Right atrium auricular region (tissue), 2 donors: Measurements from ENCODE around the gene ANO4. TPM values are rescaled to one million over a fixed set of nuclear protein-coding genes. Genes with fewer than 3 reads are reported as not detected.

Experiments used
- DNase-seq: peaks from one replicate; pipeline ENCODE4 v3.0.0-alpha.2; 2019; ENCODE audit warnings: low spot score
- H3K27ac ChIP-seq, 2 donors: fragments of 200-600 bp; sonication (generic); 1 replicate in 1 of 2; 2 replicates in 1 of 2; pipeline ENCODE4 v1.5.1; 2016 to 2019
- H3K27me3 ChIP-seq, 2 donors: fragments of 200-600 bp; sonication (generic); one replicate each; pipeline versions ENCODE4 v1.5.1 to v1.6.0; 2017 to 2019
- H3K36me3 ChIP-seq: fragments of 200-600 bp; sonication (generic); one replicate; pipeline ENCODE4 v1.5.1; 2016
- H3K4me1 ChIP-seq, 2 donors: fragments of 200-600 bp; sonication (generic); one replicate each; pipeline versions ENCODE4 v1.5.1 to v1.6.0; 2017 to 2019
- H3K4me3 ChIP-seq, 2 donors: fragments of 200-600 bp; sonication (generic); 1 replicate in 1 of 2; 2 replicates in 1 of 2; pipeline ENCODE4 v1.5.1; 2017 to 2019; ENCODE audit warnings: mild to moderate bottlenecking in 1 of 2, moderate library complexity in 1 of 2
- H3K9me3 ChIP-seq, 2 donors: fragments of 200-600 bp; sonication (generic); one replicate each; pipeline ENCODE4 v1.5.1; 2019
- CTCF ChIP-seq, 2 donors: fragments of 200-600 bp; sonication (generic); IDR thresholded peaks; one replicate each; pipeline ENCODE4 v1.5.1; 2019; ENCODE audit warnings: antibody characterized with exemption in 2 of 2
- total RNA-seq, 2 donors: library from RNA; depleted of rRNA; stranded (reverse); fragments of >200 nt; gene quantifications; one replicate each; pipeline ENCODE4 v1.1.0, GENCODE V29; 2016

ANO4 gene
- total RNA-seq, 2 donors from 2014 or later = 0.47 TPM; not detected in 1

GRCh38 chr12:100995201-100995600, 200.6 kb downstream of the ANO4 start:
- Histone ChIP-seq H3K9me3 (no peaks in the 10 kb centered on the region), H3K4me3 (no peak overlapping the region), H3K27ac (no peak overlapping the region), H3K36me3 (no peaks in the 10 kb centered on the region), H3K27me3 (no peaks in the 10 kb centered on the region), H3K4me1 (no peaks in the 10 kb centered on the region)
- no peak for TF ChIP-seq CTCF (IDR thresholded peaks at IDR 0.05)
- no peak for DNase-seq

- no peak for DNase-seq
- no peaks in the 10 kb centered on the region for H3K9me3 ChIP-seq
- H3K4me1 ChIP-seq = no peaks in the 10 kb centered on the region
- H3K36me3 ChIP-seq = no peaks in the 10 kb centered on the region
- no peaks in the 10 kb centered on the region for H3K27me3 ChIP-seq
- H3K4me3 ChIP-seq = no peak overlapping the region
- H3K27ac ChIP-seq = no peak overlapping the region
- TF ChIP-seq CTCF (IDR thresholded peaks at IDR 0.05) = no peak
Measured at GRCh38 chr12:100995771-100996170, 201.2 kb downstream of the ANO4 start.

- Histone ChIP-seq H3K4me3 (no peak overlapping the region), H3K36me3 (no peaks in the 10 kb centered on the region), H3K27me3 (no peaks in the 10 kb centered on the region), H3K9me3 (no peaks in the 10 kb centered on the region), H3K27ac (no peak overlapping the region), H3K4me1 (no peaks in the 10 kb centered on the region)
- DNase-seq = no peak
- TF ChIP-seq CTCF (IDR thresholded peaks at IDR 0.05) = no peak
Measured at GRCh38 chr12:101001669-101002068, 207.1 kb downstream of the ANO4 start.

GRCh38 chr12:101002696-101003419, 208.3 kb downstream of the ANO4 start:
- no peak overlapping the region for H3K27ac ChIP-seq
- no peaks in the 10 kb centered on the region for H3K4me1 ChIP-seq
- no peak for DNase-seq
- TF ChIP-seq CTCF (IDR thresholded peaks at IDR 0.05) = no peak
- H3K27me3 ChIP-seq = no peaks in the 10 kb centered on the region
- no peaks in the 10 kb centered on the region for H3K36me3 ChIP-seq
- no peaks in the 10 kb centered on the region for H3K9me3 ChIP-seq
- H3K4me3 ChIP-seq = no peak overlapping the region

- Histone ChIP-seq H3K4me3 (no peak overlapping the region), H3K27ac (no peak overlapping the region), H3K27me3 (no peaks in the 10 kb centered on the region), H3K36me3 (no peaks in the 10 kb centered on the region), H3K4me1 (no peaks in the 10 kb centered on the region), H3K9me3 (peaks cover 0 to 14% of the 10 kb centered on the region in 2 donors)
- no peak for TF ChIP-seq CTCF (IDR thresholded peaks at IDR 0.05)
- DNase-seq = no peak
Measured at GRCh38 chr12:101004898-101005297, 210.3 kb downstream of the ANO4 start.

- no peak overlapping the region for H3K4me3 ChIP-seq
- no peak for TF ChIP-seq CTCF (IDR thresholded peaks at IDR 0.05)
Measured at GRCh38 chr12:101009274-101009673, 214.7 kb downstream of the ANO4 start.

More at GRCh38 chr12:101009274-101009673, 214.7 kb downstream of the ANO4 start:
- no peak for DNase-seq
- no peak overlapping the region for H3K27ac ChIP-seq
- H3K9me3 ChIP-seq = peaks cover 0 to 25% of the 10 kb centered on the region in 2 donors
- H3K36me3 ChIP-seq = no peaks in the 10 kb centered on the region
- H3K4me1 ChIP-seq = no peaks in the 10 kb centered on the region
- H3K27me3 ChIP-seq = no peaks in the 10 kb centered on the region
